ENCODE data around the gene CFDP1. TPM values are rescaled to one million over a fixed set of nuclear protein-coding genes. Genes with fewer than 3 reads are reported as not detected.

The CFDP1 gene
- total and polyA plus RNA-seq, 2 donors (not counting 1 experiment from before 2014, with no cell fraction given) = 47.9 to 80.0 TPM

- Histone ChIP-seq H3K4me1 (ENCODE audit: control insufficient read depth, extremely low read depth, insufficient read depth, low read length) (peaks cover 4% of the 10 kb centered on the region), H3K27me3 (ENCODE audit: control insufficient read depth, insufficient read depth, low read length) (no peaks in the 10 kb centered on the region), H2AFZ (ENCODE audit: low read length) (no peak overlapping the region), H3K4me2 (ENCODE audit: extremely low read depth, insufficient read depth, low read length) (no peak overlapping the region), H3K27ac (ENCODE audit: insufficient read depth, low read length) (no peak overlapping the region), H3K79me2 (ENCODE audit: control insufficient read depth, insufficient read depth, low read length) (no peaks in the 10 kb centered on the region), H3K4me3 (replicated peaks in 1 of 4; ENCODE audit: control extremely low read depth in 1 of 4, insufficient read depth in 1 of 4, low read depth in 3 of 4, low read length in 4 of 4) (no peak overlapping the region), H3K9me3 (ENCODE audit: control insufficient read depth, insufficient read depth, low read depth, low read length) (no peaks in the 10 kb centered on the region), H4K20me1 (ENCODE audit: control insufficient read depth, extremely low read depth, insufficient read depth, low read length) (no peaks in the 10 kb centered on the region), H3K9ac (ENCODE audit: insufficient read depth, low read length) (no peak overlapping the region), H3K36me3 (ENCODE audit: control insufficient read depth, insufficient read depth, low read length) (peaks cover 3% of the 10 kb centered on the region)
- DNase-seq (ENCODE audit: low read depth in 2 of 2) = no peak
- TF ChIP-seq, protein P1, sequence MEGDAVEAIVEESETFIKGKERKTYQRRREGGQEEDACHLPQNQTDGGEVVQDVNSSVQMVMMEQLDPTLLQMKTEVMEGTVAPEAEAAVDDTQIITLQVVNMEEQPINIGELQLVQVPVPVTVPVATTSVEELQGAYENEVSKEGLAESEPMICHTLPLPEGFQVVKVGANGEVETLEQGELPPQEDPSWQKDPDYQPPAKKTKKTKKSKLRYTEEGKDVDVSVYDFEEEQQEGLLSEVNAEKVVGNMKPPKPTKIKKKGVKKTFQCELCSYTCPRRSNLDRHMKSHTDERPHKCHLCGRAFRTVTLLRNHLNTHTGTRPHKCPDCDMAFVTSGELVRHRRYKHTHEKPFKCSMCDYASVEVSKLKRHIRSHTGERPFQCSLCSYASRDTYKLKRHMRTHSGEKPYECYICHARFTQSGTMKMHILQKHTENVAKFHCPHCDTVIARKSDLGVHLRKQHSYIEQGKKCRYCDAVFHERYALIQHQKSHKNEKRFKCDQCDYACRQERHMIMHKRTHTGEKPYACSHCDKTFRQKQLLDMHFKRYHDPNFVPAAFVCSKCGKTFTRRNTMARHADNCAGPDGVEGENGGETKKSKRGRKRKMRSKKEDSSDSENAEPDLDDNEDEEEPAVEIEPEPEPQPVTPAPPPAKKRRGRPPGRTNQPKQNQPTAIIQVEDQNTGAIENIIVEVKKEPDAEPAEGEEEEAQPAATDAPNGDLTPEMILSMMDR (conservative IDR thresholded peaks at IDR 0.05 in 1 of 2, IDR thresholded peaks at IDR 0.05 in 1 of 2; ENCODE audit: low read depth in 1 of 2, low read length in 2 of 2) = no peak
- no peak for TF ChIP-seq EZH2 (IDR thresholded peaks at IDR 0.05; ENCODE audit: low read length, missing control alignments)
Observed at GRCh38 chr16:75292691-75293090, 140.6 kb downstream of the CFDP1 start.

DNA sequence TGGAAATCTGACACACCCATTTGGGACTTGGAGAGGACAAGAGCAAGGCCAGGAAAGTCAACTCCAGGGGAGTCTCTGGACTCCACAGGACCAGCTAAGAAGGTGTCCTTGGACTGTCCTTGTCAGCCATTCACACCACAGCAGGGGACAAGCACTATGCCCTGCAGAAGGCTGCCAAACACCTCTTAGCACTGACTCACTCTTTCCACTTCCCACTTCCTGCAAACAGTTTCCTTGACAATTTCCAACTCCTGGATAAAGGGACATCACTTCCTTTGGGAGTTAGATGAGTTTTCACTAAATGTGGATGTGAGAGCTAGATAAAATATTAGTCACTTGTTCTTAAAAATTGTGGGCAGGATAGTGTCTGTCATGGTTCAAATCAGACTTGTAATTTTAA lies 144.1 kb downstream of the CFDP1 start:
- Histone ChIP-seq H3K4me2 (ENCODE audit: extremely low read depth, insufficient read depth, low read length) (no peak overlapping the region), H3K4me3 (replicated peaks in 1 of 4; ENCODE audit: control extremely low read depth in 1 of 4, insufficient read depth in 1 of 4, low read depth in 3 of 4, low read length in 4 of 4) (no peak overlapping the region), H3K9me3 (ENCODE audit: control insufficient read depth, insufficient read depth, low read depth, low read length) (no peaks in the 10 kb centered on the region), H2AFZ (ENCODE audit: low read length) (no peak overlapping the region), H3K27me3 (ENCODE audit: control insufficient read depth, insufficient read depth, low read length) (no peaks in the 10 kb centered on the region), H3K4me1 (ENCODE audit: control insufficient read depth, extremely low read depth, insufficient read depth, low read length) (no peaks in the 10 kb centered on the region), H3K36me3 (ENCODE audit: control insufficient read depth, insufficient read depth, low read length) (peaks cover 1% of the 10 kb centered on the region), H3K79me2 (ENCODE audit: control insufficient read depth, insufficient read depth, low read length) (no peaks in the 10 kb centered on the region), H4K20me1 (ENCODE audit: control insufficient read depth, extremely low read depth, insufficient read depth, low read length) (no peaks in the 10 kb centered on the region), H3K27ac (ENCODE audit: insufficient read depth, low read length) (no peak overlapping the region), H3K9ac (ENCODE audit: insufficient read depth, low read length) (no peak overlapping the region)
- no peak for TF ChIP-seq EZH2 (IDR thresholded peaks at IDR 0.05; ENCODE audit: low read length, missing control alignments)
- TF ChIP-seq, protein P1 (conservative IDR thresholded peaks at IDR 0.05 in 1 of 2, IDR thresholded peaks at IDR 0.05 in 1 of 2; ENCODE audit: low read depth in 1 of 2, low read length in 2 of 2) = no peak
- DNase-seq (ENCODE audit: low read depth in 2 of 2) = peak in 1 of 2 donors; percentile 24

- Histone ChIP-seq H3K9ac (ENCODE audit: insufficient read depth, low read length) (no peak overlapping the region), H3K4me1 (ENCODE audit: control insufficient read depth, extremely low read depth, insufficient read depth, low read length) (no peaks in the 10 kb centered on the region), H3K27me3 (ENCODE audit: control insufficient read depth, insufficient read depth, low read length) (no peaks in the 10 kb centered on the region), H3K4me2 (ENCODE audit: extremely low read depth, insufficient read depth, low read length) (no peak overlapping the region), H3K4me3 (replicated peaks in 1 of 4; ENCODE audit: control extremely low read depth in 1 of 4, insufficient read depth in 1 of 4, low read depth in 3 of 4, low read length in 4 of 4) (no peak overlapping the region), H3K27ac (ENCODE audit: insufficient read depth, low read length) (no peak overlapping the region), H4K20me1 (ENCODE audit: control insufficient read depth, extremely low read depth, insufficient read depth, low read length) (no peaks in the 10 kb centered on the region), H3K9me3 (ENCODE audit: control insufficient read depth, insufficient read depth, low read depth, low read length) (no peaks in the 10 kb centered on the region), H3K36me3 (ENCODE audit: control insufficient read depth, insufficient read depth, low read length) (peaks cover 1% of the 10 kb centered on the region), H2AFZ (ENCODE audit: low read length) (no peak overlapping the region), H3K79me2 (ENCODE audit: control insufficient read depth, insufficient read depth, low read length) (no peaks in the 10 kb centered on the region)
- TF ChIP-seq EZH2 (IDR thresholded peaks at IDR 0.05; ENCODE audit: low read length, missing control alignments) = no peak
- DNase-seq (ENCODE audit: low read depth in 2 of 2) = no peak
Observed at GRCh38 chr16:75288596-75289120, 144.6 kb downstream of the CFDP1 start.

Data from fibroblast of lung (primary cell).